CD14-positive monocyte (primary cell): ENCODE measurements around the gene MAN2B2. TPM values are rescaled to one million over a fixed set of nuclear protein-coding genes. Genes with fewer than 3 reads are reported as not detected.

ENCODE experiments used
- DNase-seq, 3 donors: peaks; one replicate each; pipeline ENCODE4 v3.0.0-alpha.2; 2011 to 2022
- H2AFZ ChIP-seq: 2 replicates; pipeline ENCODE4 v1.6.0; 2012; ENCODE audit warnings: mild to moderate bottlenecking, low read depth, low read length, inconsistent platforms; ENCODE audit not compliant: insufficient read depth, poor library complexity, severe bottlenecking
- H3K27ac ChIP-seq, 2 donors: 1 replicate in 1 of 2; 2 replicates in 1 of 2; pipeline ENCODE4 v1.5.1; 2012 to 2013; ENCODE audit warnings: low read length in 2 of 2, control low read depth in 1 of 2, inconsistent platforms in 1 of 2, low read depth in 1 of 2, mild to moderate bottlenecking in 1 of 2
- H3K27me3 ChIP-seq, 2 donors: one replicate each; pipeline versions ENCODE4 v1.6.0 to v1.6.1; 2011 to 2013; ENCODE audit warnings: low read length in 2 of 2; ENCODE audit not compliant: control insufficient read depth in 2 of 2, insufficient read depth in 2 of 2
- H3K36me3 ChIP-seq, 2 donors: replicated peaks in 1 of 2; 1 replicate in 1 of 2; 2 replicates in 1 of 2; pipeline versions ENCODE4 v1.5.1 to v1.6.1; 2012 to 2013; ENCODE audit warnings: low read length in 2 of 2, control low read depth in 1 of 2, inconsistent platforms in 1 of 2, mild to moderate bottlenecking in 1 of 2; ENCODE audit not compliant: insufficient read depth in 2 of 2, control insufficient read depth in 1 of 2
- H3K4me1 ChIP-seq, 2 donors: 1 replicate in 1 of 2; 2 replicates in 1 of 2; pipeline versions ENCODE4 v1.5.1 to v1.6.1; 2012 to 2013; ENCODE audit warnings: low read length in 2 of 2, control low read depth in 1 of 2, inconsistent platforms in 1 of 2, mild to moderate bottlenecking in 1 of 2, moderate library complexity in 1 of 2; ENCODE audit not compliant: insufficient read depth in 2 of 2, control insufficient read depth in 1 of 2
- H3K4me2 ChIP-seq: replicated peaks from 2 replicates; pipeline ENCODE3; 2012; ENCODE audit warnings: low read length, moderate library complexity, mild to moderate bottlenecking; ENCODE audit not compliant: poor library complexity, severe bottlenecking; ENCODE audit errors: extremely low read depth
- H3K4me3 ChIP-seq, 3 experiments: fragments of 200-600 bp in 1 of 3; sonication (generic) in 1 of 3; replicated peaks in 1 of 3; 1 replicate in 2 of 3; 2 replicates in 1 of 3; pipeline ENCODE4 v1.5.1; 2011 to 2013; ENCODE audit warnings: low read length in 3 of 3, mild to moderate bottlenecking in 3 of 3, control low read depth in 2 of 3, low read depth in 2 of 3, inconsistent platforms in 1 of 3, moderate library complexity in 1 of 3
- H3K79me2 ChIP-seq: 2 replicates; pipeline ENCODE4 v1.6.0; 2012; ENCODE audit warnings: mild to moderate bottlenecking, control low read depth, inconsistent platforms, low read length, moderate library complexity; ENCODE audit not compliant: insufficient read depth
- H3K9ac ChIP-seq: 2 replicates; pipeline ENCODE4 v1.6.0; 2017; ENCODE audit warnings: low read length, mild to moderate bottlenecking; ENCODE audit not compliant: insufficient read depth, poor library complexity, severe bottlenecking
- H3K9me3 ChIP-seq, 2 donors: replicated peaks in 1 of 2; 1 replicate in 1 of 2; 2 replicates in 1 of 2; pipeline versions ENCODE4 v1.5.1 to v1.6.1; 2012 to 2013; ENCODE audit warnings: low read length in 2 of 2, control low read depth in 1 of 2; ENCODE audit not compliant: control insufficient read depth in 1 of 2, insufficient read depth in 1 of 2
- H4K20me1 ChIP-seq: 2 replicates; pipeline ENCODE4 v1.6.0; 2012; ENCODE audit warnings: mild to moderate bottlenecking, low read length, control low read depth, moderate library complexity; ENCODE audit not compliant: insufficient read depth
- H3K27ac Mint-ChIP-seq, 7 donors: one replicate each; pipeline ENCODE4 v1.8.0; 2020; ENCODE audit warnings: mild to moderate bottlenecking in 7 of 7, mixed read lengths in 7 of 7, moderate library complexity in 6 of 7, inconsistent platforms in 2 of 7
- H3K27me3 Mint-ChIP-seq, 3 donors: one replicate each; pipeline ENCODE4 v1.8.0; 2021 to 2022; ENCODE audit warnings: low read depth in 3 of 3, mild to moderate bottlenecking in 3 of 3, mixed read lengths in 3 of 3, moderate library complexity in 3 of 3, inconsistent platforms in 1 of 3
- H3K36me3 Mint-ChIP-seq, 2 donors: one replicate each; pipeline ENCODE4 v1.8.0; 2020; ENCODE audit warnings: mixed read lengths in 2 of 2, inconsistent platforms in 1 of 2, mild to moderate bottlenecking in 1 of 2
- H3K4me1 Mint-ChIP-seq: one replicate; pipeline ENCODE4 v1.8.0; 2020; ENCODE audit warnings: mild to moderate bottlenecking, mixed read lengths
- H3K4me3 Mint-ChIP-seq, 2 donors: one replicate each; pipeline ENCODE4 v1.8.0; 2020; ENCODE audit warnings: mild to moderate bottlenecking in 2 of 2, mixed read lengths in 2 of 2, moderate library complexity in 1 of 2
- H3K9me3 Mint-ChIP-seq, 7 donors: one replicate each; pipeline ENCODE4 v1.8.0; 2020 to 2022; ENCODE audit warnings: mixed read lengths in 7 of 7, mild to moderate bottlenecking in 6 of 7, moderate library complexity in 6 of 7, inconsistent platforms in 2 of 7
- WGBS: methylation state at CpG from one replicate; pipeline ENCODE4 v1.1.5; 2013; ENCODE audit warnings: missing lambda C conversion rate; ENCODE audit not compliant: insufficient coverage; 5-methylcytosine and 5-hydroxymethylcytosine counted together
- intact Hi-C, 2 donors: fragments of 100-400 bp; cut with micrococcal nuclease; formaldehyde crosslinking; loops; one replicate each; pipeline versions ENCODE4 v1.15.0 to v1.15.1; 2023
- polyA minus RNA-seq: library from RNA; depleted of rRNA, polyadenylated mRNA; stranded (reverse); fragments of >200 nt; gene quantifications from 2 replicates; pipeline ENCODE4 v1.2.3, GENCODE V29; 2012
- polyA plus RNA-seq, 3 donors: library from polyadenylated mRNA; depleted of rRNA in 1 of 3; unstranded in 2 of 3; stranded (reverse) in 1 of 3; fragments of 300-500 nt in 2 of 3; fragments of >200 nt in 1 of 3; fragmentation: Illumina TruSeq in 2 of 3; gene quantifications; 1 replicate in 2 of 3; 2 replicates in 1 of 3; pipeline ENCODE4 v1.2.3, GENCODE V29; 2012 to 2021
- total RNA-seq, 12 experiments: library from RNA in 1 of 12; stranded (reverse) in 1 of 12; fragments of 120-200 nt in 1 of 12; gene quantifications; one replicate each; pipeline ENCODE4 v1.2.4 and lab custom pipeline; 2013 to 2026; ENCODE audit warnings: mixed read lengths in 6 of 12, inconsistent platforms in 1 of 12
- TF ChIP-seq, protein P1 (sequence below): fragments of 200-600 bp; IDR thresholded peaks from one replicate; pipeline ENCODE4 v1.8.0; 2022; ENCODE audit warnings: antibody characterized with exemption, mild to moderate bottlenecking

Gene MAN2B2
- total RNA-seq (2013) = 15.7 TPM
- polyA plus RNA-seq = 10 to 100 TPM in 2 of 3 donors, 1 to 10 TPM in 1; 9.6 to 28.4 (median 10.6) TPM
- polyA minus RNA-seq = 30.8 and 46.8 TPM in 2 replicates
- 10.2 to 66.6 (median 49.4) reads per million in 11 experiments for total RNA-seq (lab: John Stamatoyannopoulos, UW)

DNA sequence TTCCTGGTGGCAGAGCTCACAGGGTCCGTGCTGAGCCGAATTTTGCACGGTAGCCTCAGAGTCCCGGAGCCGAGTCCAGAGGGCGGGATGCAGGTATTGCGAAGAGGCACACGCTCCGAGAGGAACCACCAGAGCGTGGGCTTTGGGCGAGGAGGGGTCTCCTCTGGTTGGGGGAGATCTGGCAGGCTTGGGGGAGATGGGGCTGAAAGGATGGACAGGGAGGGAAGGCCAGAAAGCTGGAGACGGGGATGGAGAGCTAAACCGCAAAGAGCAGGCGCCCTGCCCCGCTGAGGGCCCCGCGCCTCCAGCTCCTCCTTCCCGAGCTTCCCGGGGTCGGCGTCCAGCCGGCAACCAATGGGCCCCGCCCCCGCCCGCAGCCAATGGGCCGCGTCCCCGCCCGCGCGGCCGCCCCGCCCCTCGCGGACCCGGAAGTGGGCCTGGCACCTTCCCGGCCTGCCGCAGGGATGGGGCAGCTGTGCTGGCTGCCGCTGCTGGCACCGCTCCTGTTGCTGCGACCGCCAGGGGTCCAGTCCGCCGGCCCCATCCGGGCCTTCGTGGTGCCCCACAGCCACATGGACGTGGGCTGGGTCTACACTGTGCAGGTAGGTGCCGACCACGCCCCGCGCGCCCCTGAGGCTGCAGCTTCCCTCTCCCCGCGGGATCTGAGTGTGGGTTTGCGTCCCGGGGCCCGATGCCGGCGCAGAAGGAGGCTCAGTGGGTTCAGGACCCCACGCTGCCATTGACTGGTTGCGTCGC, at the start of gene MAN2B2:
MAN2B2 (plus strand) TSS at position 443 of the 756 bp plus-strand sequence; CDS start at position 465, 22 bp downstream.
- Mint-ChIP-seq H3K27me3 (peaks cover 9 to 31% (median 23%) of the 10 kb centered on the region in 3 donors), H3K4me1 (peaks cover 17% of the 10 kb centered on the region), H3K36me3 (peaks cover 28 to 35% of the 10 kb centered on the region in 2 donors), H3K9me3 (peaks cover 7 to 12% (median 10%) of the 10 kb centered on the region in 7 donors), H3K4me3 (peak within 1 kb of the TSS; percentile 87 to 92), H3K27ac (peak within 1 kb of the TSS; percentile 25 to 90 (median 74))
- peak within 1 kb of the TSS; percentile 98 for H3K4me2 ChIP-seq
- TF ChIP-seq, protein P1, sequence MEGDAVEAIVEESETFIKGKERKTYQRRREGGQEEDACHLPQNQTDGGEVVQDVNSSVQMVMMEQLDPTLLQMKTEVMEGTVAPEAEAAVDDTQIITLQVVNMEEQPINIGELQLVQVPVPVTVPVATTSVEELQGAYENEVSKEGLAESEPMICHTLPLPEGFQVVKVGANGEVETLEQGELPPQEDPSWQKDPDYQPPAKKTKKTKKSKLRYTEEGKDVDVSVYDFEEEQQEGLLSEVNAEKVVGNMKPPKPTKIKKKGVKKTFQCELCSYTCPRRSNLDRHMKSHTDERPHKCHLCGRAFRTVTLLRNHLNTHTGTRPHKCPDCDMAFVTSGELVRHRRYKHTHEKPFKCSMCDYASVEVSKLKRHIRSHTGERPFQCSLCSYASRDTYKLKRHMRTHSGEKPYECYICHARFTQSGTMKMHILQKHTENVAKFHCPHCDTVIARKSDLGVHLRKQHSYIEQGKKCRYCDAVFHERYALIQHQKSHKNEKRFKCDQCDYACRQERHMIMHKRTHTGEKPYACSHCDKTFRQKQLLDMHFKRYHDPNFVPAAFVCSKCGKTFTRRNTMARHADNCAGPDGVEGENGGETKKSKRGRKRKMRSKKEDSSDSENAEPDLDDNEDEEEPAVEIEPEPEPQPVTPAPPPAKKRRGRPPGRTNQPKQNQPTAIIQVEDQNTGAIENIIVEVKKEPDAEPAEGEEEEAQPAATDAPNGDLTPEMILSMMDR = no peak
- H4K20me1 ChIP-seq = no peaks in the 10 kb centered on the region
- peaks cover 0 to 24% of the 10 kb centered on the region in 2 donors for H3K27me3 ChIP-seq
- peaks cover 14% of the 10 kb centered on the region for H3K79me2 ChIP-seq
- peak; percentile 59 to 66 (median 64) for DNase-seq
- intact Hi-C loops = loop anchor here in 1 of 2 donors (10.0 kb wide), 1 partner anchor 530 kb away; no protein-coding TSS in a partner anchor
- peak within 1 kb of the TSS; percentile 11 to 88 for H3K27ac ChIP-seq
- peaks cover 0 to 8% of the 10 kb centered on the region in 2 donors for H3K9me3 ChIP-seq
- peaks cover 29 to 35% of the 10 kb centered on the region in 2 donors for H3K36me3 ChIP-seq
- peak within 1 kb of the TSS; percentile 85 to 97 (median 94) for H3K4me3 ChIP-seq
- peak within 1 kb of the TSS; percentile 90 for H2AFZ ChIP-seq
- peak within 1 kb of the TSS; percentile 90 for H3K9ac ChIP-seq
- under 1% methylated on average over 58 of the region's 62 CpGs for WGBS
- peaks cover 13 to 18% of the 10 kb centered on the region in 2 donors for H3K4me1 ChIP-seq

GRCh38 chr4:6525474-6525873, 49.5 kb upstream of the MAN2B2 start:
- Mint-ChIP-seq H3K4me1 (no peaks in the 10 kb centered on the region), H3K27ac (no peak overlapping the region), H3K4me3 (no peak overlapping the region), H3K9me3 (peaks cover 0 to 2% (median 0%) of the 10 kb centered on the region in 7 donors), H3K27me3 (peaks cover 0 to 8% (median 1%) of the 10 kb centered on the region in 3 donors), H3K36me3 (no peaks in the 10 kb centered on the region)
- no peak overlapping the region for H3K9ac ChIP-seq
- H3K4me3 ChIP-seq = no peak overlapping the region
- no peaks in the 10 kb centered on the region for H3K9me3 ChIP-seq
- H3K27me3 ChIP-seq = no peaks in the 10 kb centered on the region
- H2AFZ ChIP-seq = no peak overlapping the region
- no peak overlapping the region for H3K27ac ChIP-seq
- no peaks in the 10 kb centered on the region for H3K4me1 ChIP-seq
- H3K79me2 ChIP-seq = no peaks in the 10 kb centered on the region
- no peak overlapping the region for H3K4me2 ChIP-seq
- no peaks in the 10 kb centered on the region for H4K20me1 ChIP-seq
- no peak for DNase-seq
- H3K36me3 ChIP-seq = no peaks in the 10 kb centered on the region
- TF ChIP-seq, protein P1 = no peak
- 90% methylated on average over 7 of the region's 9 CpGs for WGBS
- intact Hi-C loops = no loop called here
